PC-3 (cell line): ENCODE measurements around the gene SPTSSB.

ENCODE experiments used
- EZH2 ChIP-seq: fragments of 300-600 bp; sonication (generic); IDR thresholded peaks from one replicate; pipeline ENCODE4 v1.6.1; 2017; ENCODE audit warnings: antibody characterized with exemption, mild to moderate bottlenecking, low read length; ENCODE audit not compliant: unreplicated experiment
- TF ChIP-seq, protein P1 (sequence below): fragments of 300-600 bp; sonication (generic); conservative IDR thresholded peaks from 2 replicates; pipeline ENCODE4 v1.5.1; 2017; ENCODE audit warnings: antibody characterized with exemption, low read depth, mild to moderate bottlenecking, low read length

DNA sequence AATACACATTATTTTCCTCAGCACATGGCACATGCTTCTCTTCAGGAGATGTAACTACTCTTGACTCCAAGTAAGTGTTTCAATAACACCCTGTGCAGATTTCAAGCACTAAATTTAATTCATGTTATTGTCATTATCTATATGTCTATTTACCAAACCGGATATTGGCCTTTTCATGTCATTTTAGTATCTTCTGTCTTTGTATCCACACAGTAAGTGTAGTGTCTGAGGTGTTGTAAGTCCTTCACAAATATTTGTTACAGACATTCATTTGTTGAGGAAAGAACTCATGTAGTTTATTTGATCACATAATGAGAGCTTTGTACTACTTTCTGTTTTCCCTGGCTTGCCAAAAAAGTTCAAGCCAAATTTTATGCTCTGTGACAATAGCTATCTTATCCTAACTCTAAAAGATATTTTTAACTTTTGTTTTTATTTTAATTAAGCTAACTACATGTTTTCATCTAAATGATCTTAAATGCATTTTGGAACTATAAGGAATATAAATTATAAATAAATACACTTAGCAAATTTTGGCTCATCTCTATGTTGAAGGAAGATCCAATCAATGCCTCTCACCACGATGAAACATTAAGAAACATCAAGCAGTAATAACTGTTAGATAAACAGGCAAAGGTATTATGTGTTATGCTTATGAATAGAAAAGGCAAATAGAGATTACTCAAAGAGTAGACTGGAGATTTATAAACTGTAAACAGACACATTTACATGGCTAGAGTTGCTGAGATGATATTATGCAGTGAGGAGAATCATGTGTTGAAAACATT lies 48.3 kb downstream of the SPTSSB start:
- TF ChIP-seq EZH2, result no peak
- TF ChIP-seq, protein P1, sequence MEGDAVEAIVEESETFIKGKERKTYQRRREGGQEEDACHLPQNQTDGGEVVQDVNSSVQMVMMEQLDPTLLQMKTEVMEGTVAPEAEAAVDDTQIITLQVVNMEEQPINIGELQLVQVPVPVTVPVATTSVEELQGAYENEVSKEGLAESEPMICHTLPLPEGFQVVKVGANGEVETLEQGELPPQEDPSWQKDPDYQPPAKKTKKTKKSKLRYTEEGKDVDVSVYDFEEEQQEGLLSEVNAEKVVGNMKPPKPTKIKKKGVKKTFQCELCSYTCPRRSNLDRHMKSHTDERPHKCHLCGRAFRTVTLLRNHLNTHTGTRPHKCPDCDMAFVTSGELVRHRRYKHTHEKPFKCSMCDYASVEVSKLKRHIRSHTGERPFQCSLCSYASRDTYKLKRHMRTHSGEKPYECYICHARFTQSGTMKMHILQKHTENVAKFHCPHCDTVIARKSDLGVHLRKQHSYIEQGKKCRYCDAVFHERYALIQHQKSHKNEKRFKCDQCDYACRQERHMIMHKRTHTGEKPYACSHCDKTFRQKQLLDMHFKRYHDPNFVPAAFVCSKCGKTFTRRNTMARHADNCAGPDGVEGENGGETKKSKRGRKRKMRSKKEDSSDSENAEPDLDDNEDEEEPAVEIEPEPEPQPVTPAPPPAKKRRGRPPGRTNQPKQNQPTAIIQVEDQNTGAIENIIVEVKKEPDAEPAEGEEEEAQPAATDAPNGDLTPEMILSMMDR, result no peak
